Duodenal mucosa (tissue), 2 donors: ENCODE results near the gene GNPTAB.
"Not testable (repeated sequence)": the region's sequence is repeated elsewhere in the genome, so short reads cannot be mapped to it uniquely, and the experiment has no call there.

ENCODE experiments used
- H3K27ac ChIP-seq: one replicate; pipeline ENCODE4 v1.7.0; 2013; ENCODE audit warnings: low read depth, low read length
- H3K27me3 ChIP-seq, 2 donors: one replicate each; pipeline ENCODE4 v1.7.0; 2013; ENCODE audit warnings: low read length in 2 of 2, control low read depth in 1 of 2; ENCODE audit not compliant: insufficient read depth in 2 of 2, control insufficient read depth in 1 of 2
- H3K36me3 ChIP-seq, 2 donors: one replicate each; pipeline ENCODE4 v1.7.0; 2013; ENCODE audit warnings: low read length in 2 of 2, control low read depth in 1 of 2; ENCODE audit not compliant: insufficient read depth in 2 of 2, control insufficient read depth in 1 of 2
- H3K4me1 ChIP-seq, 2 donors: one replicate each; pipeline ENCODE4 v1.7.0; 2013; ENCODE audit warnings: low read length in 2 of 2, control low read depth in 1 of 2; ENCODE audit not compliant: insufficient read depth in 2 of 2, control insufficient read depth in 1 of 2
- H3K4me3 ChIP-seq, 2 donors: one replicate each; pipeline ENCODE4 v1.7.0; 2013; ENCODE audit warnings: low read length in 2 of 2, low read depth in 1 of 2
- H3K9ac ChIP-seq, 2 donors: one replicate each; pipeline ENCODE4 v1.7.0; 2013; ENCODE audit warnings: low read length in 2 of 2, low read depth in 1 of 2
- H3K9me3 ChIP-seq, 2 donors: one replicate each; pipeline ENCODE4 v1.7.0; 2013; ENCODE audit warnings: low read length in 2 of 2, control low read depth in 1 of 2; ENCODE audit not compliant: control insufficient read depth in 1 of 2

GNPTAB gene

DNA sequence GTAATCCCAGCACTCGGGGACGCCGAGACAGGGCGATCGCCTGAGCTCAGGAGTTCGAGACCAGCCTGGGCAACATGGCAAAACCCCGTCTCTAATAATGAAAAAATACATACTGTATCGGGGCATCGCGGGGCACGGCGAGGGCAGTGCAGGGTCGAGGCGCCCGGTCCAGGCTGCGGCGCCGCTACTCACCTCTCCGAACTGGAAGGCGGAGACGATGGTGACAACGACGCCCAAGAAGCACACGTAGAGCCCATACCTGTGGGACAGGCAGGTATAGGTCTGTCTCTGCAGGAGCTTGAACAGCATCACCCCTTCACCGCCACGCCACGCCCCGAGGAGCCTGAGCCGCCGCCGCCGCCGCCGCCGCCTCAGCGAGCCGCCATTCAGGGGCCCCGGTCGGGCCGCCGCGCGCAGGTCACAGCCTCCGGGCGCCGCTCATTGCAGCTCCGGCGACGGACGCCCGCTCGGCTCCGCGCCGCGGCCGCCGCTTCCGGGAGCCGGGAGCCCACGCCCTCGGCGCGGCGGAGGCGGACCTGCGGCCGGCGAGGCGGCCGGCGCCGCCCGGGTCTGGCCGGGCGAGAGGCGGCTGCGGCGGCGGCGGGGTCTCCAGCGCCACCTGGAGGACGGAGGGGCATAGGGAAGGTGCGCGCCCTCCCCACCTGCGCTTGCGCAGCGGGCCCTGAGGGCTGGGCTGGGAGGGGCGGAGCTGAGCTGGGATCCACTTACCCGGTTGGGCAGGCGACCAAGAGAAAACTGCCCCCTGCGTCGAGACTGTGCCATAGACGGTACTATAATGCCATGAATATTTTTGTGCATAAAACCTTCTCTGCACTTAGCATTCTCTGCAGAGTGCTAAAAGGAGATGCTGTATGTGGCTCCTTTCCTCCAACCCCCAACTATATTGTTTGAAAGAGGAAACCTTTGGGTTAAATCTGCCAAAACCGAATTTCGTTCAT lies at the start of gene GNPTAB:
Gene GNPTAB, minus strand, starts transcription at position 593 of the 959 bp plus-strand sequence. Its CDS starts 284 bp downstream, at position 309.
- Histone ChIP-seq H3K36me3 (no peaks in the 10 kb centered on the region), H3K9ac (peak within 1 kb of the TSS; percentile 78 to 88), H3K4me3 (peak within 1 kb of the TSS; percentile 78 to 96), H3K27me3 (no peaks in the 10 kb centered on the region), H3K27ac (peak within 1 kb of the TSS; percentile 65), H3K4me1 (peaks cover 5 to 10% of the 10 kb centered on the region in 2 donors), H3K9me3 (no peaks in the 10 kb centered on the region)

- Histone ChIP-seq H3K9me3 (no peaks in the 10 kb centered on the region), H3K27ac (peak overlapping the region; percentile 94), H3K27me3 (no peaks in the 10 kb centered on the region), H3K36me3 (no peaks in the 10 kb centered on the region), H3K9ac (peak overlapping the region; percentile 90 to 96), H3K4me3 (peak overlapping the region; percentile 82 to 90), H3K4me1 (peaks cover 4 to 17% of the 10 kb centered on the region in 2 donors)
These were observed 47.6 kb upstream of the GNPTAB start for GRCh38 chr12:101878243-101878821.

GRCh38 chr12:101877806-101878242 lies 47.1 kb upstream of the GNPTAB start:
- Histone ChIP-seq H3K9ac (peak overlapping the region; percentile 90 to 96), H3K27me3 (no peaks in the 10 kb centered on the region), H3K9me3 (no peaks in the 10 kb centered on the region), H3K4me3 (peak overlapping the region; percentile 82 to 90), H3K36me3 (no peaks in the 10 kb centered on the region), H3K27ac (peak overlapping the region; percentile 94), H3K4me1 (peaks cover 4 to 17% of the 10 kb centered on the region in 2 donors)

DNA sequence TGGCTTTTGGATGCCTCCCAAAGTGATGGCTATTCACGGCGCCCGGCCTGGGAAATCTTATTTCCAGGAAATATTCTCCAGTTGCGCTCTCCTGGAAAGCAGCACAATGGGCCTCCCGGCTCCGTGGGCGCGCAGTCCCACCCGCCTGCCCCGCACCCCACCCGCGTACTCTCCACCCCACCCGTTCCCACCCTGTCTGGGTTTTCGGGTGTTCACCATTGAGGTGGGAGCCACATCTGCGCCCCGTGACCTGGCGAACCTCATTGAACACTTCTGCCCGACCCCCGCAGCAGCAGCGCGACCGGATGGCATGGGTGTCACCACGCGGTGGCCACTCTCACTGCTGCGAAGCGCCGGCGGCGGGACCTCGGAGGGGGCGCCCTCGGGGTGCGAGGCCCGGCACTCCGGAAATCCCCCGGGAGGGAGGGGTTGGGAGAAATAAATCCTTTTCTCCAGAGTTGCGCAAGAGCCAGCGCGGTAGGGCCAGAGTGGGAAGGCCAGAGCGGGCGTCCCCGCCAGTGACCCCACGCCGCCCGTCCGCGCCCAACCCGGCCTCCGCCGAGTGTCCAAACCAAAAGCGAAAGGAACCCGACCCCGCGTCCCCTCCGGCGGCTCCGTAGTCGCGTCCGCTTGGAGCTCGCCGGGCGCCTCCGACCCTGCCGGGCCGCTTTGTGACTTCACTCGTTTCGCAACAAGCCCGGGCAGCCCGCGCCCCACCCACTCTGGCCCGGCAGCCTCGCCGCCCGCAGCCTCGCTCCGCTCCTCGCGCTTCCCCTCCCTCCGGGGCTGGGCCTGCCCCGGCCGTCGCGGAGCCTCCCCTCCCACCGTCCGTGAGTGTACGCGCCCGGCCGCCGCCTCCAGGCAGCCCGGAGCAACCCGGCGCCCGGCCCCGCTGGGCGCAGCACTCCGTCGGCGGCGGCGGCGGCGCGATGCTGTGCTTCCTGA lies 46.4 kb upstream of the GNPTAB start, which contains the start of gene DRAM1:
Gene DRAM1, plus strand, starts transcription at position 720 of the 945 bp plus-strand sequence. Its CDS starts 210 bp downstream, at position 930.
- Histone ChIP-seq H3K9me3 (no peaks in the 10 kb centered on the region), H3K36me3 (no peaks in the 10 kb centered on the region), H3K4me3 (peak within 1 kb of the TSS; percentile 82 to 90), H3K27me3 (no peaks in the 10 kb centered on the region), H3K27ac (peak within 1 kb of the TSS; percentile 94), H3K9ac (peak within 1 kb of the TSS; percentile 90 to 96), H3K4me1 (peaks cover 4 to 17% of the 10 kb centered on the region in 2 donors)

- Histone ChIP-seq H3K4me3 (peak overlapping the region; percentile 82 to 90), H3K4me1 (peaks cover 4 to 17% of the 10 kb centered on the region in 2 donors), H3K27ac (peak overlapping the region; percentile 94), H3K27me3 (no peaks in the 10 kb centered on the region), H3K36me3 (no peaks in the 10 kb centered on the region), H3K9ac (peak overlapping the region; percentile 90 to 96), H3K9me3 (no peaks in the 10 kb centered on the region)
These were observed 45.6 kb upstream of the GNPTAB start for GRCh38 chr12:101876322-101876860.

DNA sequence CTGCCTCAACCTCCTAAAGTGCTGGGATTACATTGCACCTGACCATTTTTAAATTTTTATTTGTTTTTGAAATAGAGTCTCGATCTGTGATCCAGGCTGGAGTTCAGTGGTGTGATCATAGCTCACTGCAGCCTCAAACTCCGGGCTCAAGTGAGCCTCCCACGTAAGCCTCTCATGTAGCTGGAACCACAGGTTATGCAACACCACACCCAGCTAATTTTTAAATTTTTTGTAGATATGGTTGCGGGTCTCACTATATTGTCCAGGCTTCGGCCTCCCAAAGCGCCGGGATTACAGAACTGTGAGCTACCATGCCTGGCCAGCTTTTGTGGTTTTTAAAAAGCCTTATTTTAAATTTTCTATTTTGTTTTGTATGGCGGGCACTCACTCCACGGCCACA lies 44.4 kb upstream of the GNPTAB start:
- no peak overlapping the region for H3K4me3 ChIP-seq
- H3K9me3 ChIP-seq: no peaks in the 10 kb centered on the region
- H3K4me1 ChIP-seq: peaks cover 4 to 9% of the 10 kb centered on the region in 2 donors
- H3K9ac ChIP-seq: no peak overlapping the region
- no peak overlapping the region for H3K27ac ChIP-seq
- H3K36me3 ChIP-seq: no peaks in the 10 kb centered on the region
- no peaks in the 10 kb centered on the region for H3K27me3 ChIP-seq

GRCh38 chr12:101870925-101871324 lies 40.2 kb upstream of the GNPTAB start:
- H3K4me3 ChIP-seq: no peak overlapping the region
- H3K9me3 ChIP-seq: no peaks in the 10 kb centered on the region

DNA sequence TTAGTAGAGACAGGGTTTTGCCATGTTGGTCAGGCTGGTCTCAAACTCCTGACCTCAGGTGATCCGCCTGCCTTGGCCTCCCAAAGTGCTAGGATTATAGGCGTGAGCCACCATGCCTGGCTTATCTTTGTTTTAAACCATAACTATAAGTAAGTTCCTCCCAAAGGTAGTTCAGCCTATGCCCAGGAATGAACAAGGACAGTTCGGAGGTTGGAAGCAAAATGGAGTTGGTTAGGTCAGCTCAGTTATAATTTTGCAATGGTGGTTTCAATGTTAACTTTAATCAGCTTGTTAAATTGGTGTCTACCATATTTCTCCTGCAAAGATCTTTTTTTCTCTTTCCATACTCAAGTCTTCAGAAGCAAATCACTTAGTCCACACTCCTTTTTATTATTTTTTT lies 36.9 kb upstream of the GNPTAB start:
- H3K9ac ChIP-seq, H3K4me3 ChIP-seq, H3K27ac ChIP-seq, H3K27me3 ChIP-seq, H3K9me3 ChIP-seq, H3K4me1 ChIP-seq, H3K36me3 ChIP-seq: not testable (repeated sequence)

More at GRCh38 chr12:101870925-101871324, 40.2 kb upstream of the GNPTAB start:
- Histone ChIP-seq H3K27me3 (no peaks in the 10 kb centered on the region), H3K36me3 (no peaks in the 10 kb centered on the region), H3K27ac (no peak overlapping the region), H3K9ac (no peak overlapping the region), H3K4me1 (no peaks in the 10 kb centered on the region)

- Histone ChIP-seq H3K27ac (no peak overlapping the region), H3K4me1 (no peaks in the 10 kb centered on the region)
These were observed 36.0 kb upstream of the GNPTAB start for GRCh38 chr12:101866615-101867373.

More at GRCh38 chr12:101866615-101867373, 36.0 kb upstream of the GNPTAB start:
- H3K9ac ChIP-seq: no peak overlapping the region
- H3K36me3 ChIP-seq: no peaks in the 10 kb centered on the region
- peaks cover 0 to 5% of the 10 kb centered on the region in 2 donors for H3K9me3 ChIP-seq
- H3K27me3 ChIP-seq: no peaks in the 10 kb centered on the region
- no peak overlapping the region for H3K4me3 ChIP-seq
